RWPE1 (cell line): ENCODE results near the gene ITPKB.

Experiments
- CTCF ChIA-PET: fragments of 350-600 bp; sonication (Branson Sonifier 250); formaldehyde crosslinking; extraction: SDS; loops from one replicate; lab custom pipeline; 2021; lab: Yijun Ruan, JAX
- POLR2A ChIA-PET: fragments of 400-600 bp; formaldehyde crosslinking; extraction: SDS; loops from one replicate; lab custom pipeline; 2020; ENCODE audit warnings: antibody characterized with exemption; ENCODE audit not compliant: low non-redundant PET; lab: Yijun Ruan, JAX
- DNase-seq: peaks from one replicate; pipeline ENCODE4 v3.0.0; 2012; ENCODE audit warnings: low spot score
- H3K27ac ChIP-seq: fragments of 450-650 bp; 2 replicates; pipeline ENCODE4 v1.5.1; 2017
- TF ChIP-seq, protein P1 (sequence below): fragments of 450-650 bp; conservative IDR thresholded peaks from 2 replicates; pipeline ENCODE4 v1.5.1; 2017; ENCODE audit warnings: low read depth, mild to moderate bottlenecking

Gene ITPKB

DNA sequence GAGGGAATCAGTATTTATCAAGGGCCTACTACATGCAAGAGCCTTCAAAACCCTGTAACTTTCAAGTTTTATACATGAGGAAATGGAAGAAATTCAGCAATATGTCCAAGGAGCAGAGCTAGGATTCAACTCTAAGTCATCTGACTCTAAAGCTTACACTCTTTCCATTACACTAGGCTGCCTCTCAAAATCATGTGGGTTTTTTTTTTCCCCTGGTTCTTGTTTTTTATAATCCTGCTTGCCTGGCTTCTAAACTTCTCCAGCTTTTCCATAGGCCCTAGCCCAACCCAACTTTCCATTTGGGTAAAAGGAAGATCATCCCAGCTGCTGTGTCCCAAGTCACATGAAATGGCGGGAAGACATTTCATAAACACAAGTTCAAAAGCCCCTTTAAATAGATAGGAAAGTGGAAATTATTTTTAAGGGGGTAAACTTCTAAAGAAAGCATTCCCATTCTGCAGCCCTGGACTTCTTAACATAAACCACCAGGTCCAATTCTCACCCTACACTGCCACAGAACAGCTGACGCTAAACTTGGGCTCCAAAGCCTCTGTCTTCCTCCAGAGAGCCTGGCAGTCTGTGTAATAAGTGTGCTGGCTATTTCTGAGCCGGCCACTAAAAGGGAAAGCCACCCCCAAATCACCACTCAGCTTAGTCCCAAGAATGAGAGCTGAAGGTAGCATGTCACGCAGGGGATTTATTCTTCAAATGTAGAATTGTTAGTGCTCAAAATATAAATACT is 46.9 kb downstream of the ITPKB start:
- POLR2A ChIA-PET, result no interaction called here
- no peak for DNase-seq
- H3K27ac ChIP-seq, result no peak overlapping the region
- CTCF ChIA-PET, result interaction anchor here (0.6 to 1.2 kb wide), 2 partner anchors 20 to 43 kb away, joined by 3 to 4 read pairs; no protein-coding TSS in a partner anchor
- TF ChIP-seq, protein P1, sequence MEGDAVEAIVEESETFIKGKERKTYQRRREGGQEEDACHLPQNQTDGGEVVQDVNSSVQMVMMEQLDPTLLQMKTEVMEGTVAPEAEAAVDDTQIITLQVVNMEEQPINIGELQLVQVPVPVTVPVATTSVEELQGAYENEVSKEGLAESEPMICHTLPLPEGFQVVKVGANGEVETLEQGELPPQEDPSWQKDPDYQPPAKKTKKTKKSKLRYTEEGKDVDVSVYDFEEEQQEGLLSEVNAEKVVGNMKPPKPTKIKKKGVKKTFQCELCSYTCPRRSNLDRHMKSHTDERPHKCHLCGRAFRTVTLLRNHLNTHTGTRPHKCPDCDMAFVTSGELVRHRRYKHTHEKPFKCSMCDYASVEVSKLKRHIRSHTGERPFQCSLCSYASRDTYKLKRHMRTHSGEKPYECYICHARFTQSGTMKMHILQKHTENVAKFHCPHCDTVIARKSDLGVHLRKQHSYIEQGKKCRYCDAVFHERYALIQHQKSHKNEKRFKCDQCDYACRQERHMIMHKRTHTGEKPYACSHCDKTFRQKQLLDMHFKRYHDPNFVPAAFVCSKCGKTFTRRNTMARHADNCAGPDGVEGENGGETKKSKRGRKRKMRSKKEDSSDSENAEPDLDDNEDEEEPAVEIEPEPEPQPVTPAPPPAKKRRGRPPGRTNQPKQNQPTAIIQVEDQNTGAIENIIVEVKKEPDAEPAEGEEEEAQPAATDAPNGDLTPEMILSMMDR, result no peak

GRCh38 chr1:226691247-226691646 is 47.8 kb downstream of the ITPKB start:
- no peak for DNase-seq
- ChIA-PET CTCF (no interaction called here), POLR2A (no interaction called here)
- no peak overlapping the region for H3K27ac ChIP-seq
- TF ChIP-seq, protein P1, result no peak

- POLR2A ChIA-PET, result no interaction called here
- TF ChIP-seq, protein P1, result no peak
- DNase-seq, result no peak
- no peak overlapping the region for H3K27ac ChIP-seq
- CTCF ChIA-PET, result interaction anchor here (1.1 kb wide), 1 partner anchor 10 kb away, joined by 3 read pairs; no protein-coding TSS in a partner anchor
Measured at GRCh38 chr1:226690460-226690982, 48.6 kb downstream of the ITPKB start.

DNA sequence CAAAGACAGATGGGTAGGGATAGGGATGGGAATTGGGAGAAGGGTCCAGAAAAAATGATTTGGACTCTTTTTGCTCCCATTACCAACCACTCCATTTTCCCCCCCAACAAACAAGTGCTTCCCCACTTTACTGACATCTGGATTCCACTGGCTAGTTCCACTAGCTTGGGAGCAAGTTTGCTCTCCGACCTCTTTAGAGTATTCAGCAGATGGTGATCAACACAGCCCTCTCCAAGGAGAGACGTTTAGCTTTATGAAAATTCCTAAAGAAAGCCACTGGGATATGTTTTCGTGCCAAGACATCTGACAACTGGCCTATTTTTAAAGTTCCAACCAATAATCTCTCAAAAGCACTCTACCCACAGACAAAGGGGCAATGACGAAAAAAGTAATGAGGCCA is 50.3 kb downstream of the ITPKB start:
- TF ChIP-seq, protein P1, result no peak
- no peak for DNase-seq
- CTCF ChIA-PET, result interaction anchor here (0.6 to 1.4 kb wide), 4 partner anchors 11 to 1516 kb away, joined by 3 to 6 read pairs (median 3); no protein-coding TSS in a partner anchor
- POLR2A ChIA-PET, result no interaction called here
- no peak overlapping the region for H3K27ac ChIP-seq

- TF ChIP-seq, protein P1, result no peak
- H3K27ac ChIP-seq, result no peak overlapping the region
- DNase-seq, result no peak
- CTCF ChIA-PET, result interaction anchor here (0.5 to 1.4 kb wide), 5 partner anchors 10 to 1517 kb away, joined by 3 to 6 read pairs (median 3); no protein-coding TSS in a partner anchor
- POLR2A ChIA-PET, result no interaction called here
Measured at GRCh38 chr1:226688056-226688748, 50.9 kb downstream of the ITPKB start.

GRCh38 chr1:226687426-226687825 is 51.7 kb downstream of the ITPKB start:
- TF ChIP-seq, protein P1, result no peak
- CTCF ChIA-PET, result interaction anchor here (1.3 to 1.4 kb wide), 2 partner anchors 9 to 79 kb away, joined by 3 to 6 read pairs; no protein-coding TSS in a partner anchor
- no peak overlapping the region for H3K27ac ChIP-seq
- POLR2A ChIA-PET, result no interaction called here
- DNase-seq, result no peak
